Adrenal gland (tissue), 5 donors: ENCODE data around the gene MGRN1.

Source experiments
- POLR2A ChIP-seq, 2 donors: fragments of 450-650 bp; IDR thresholded peaks; one replicate each; pipeline ENCODE4 v1.6.1; 2017; ENCODE audit warnings: antibody characterized with exemption in 2 of 2, mild to moderate bottlenecking in 2 of 2, moderate library complexity in 1 of 2
- TF ChIP-seq, protein P1 (sequence below), 6 experiments: fragments of 450-650 bp in 4 of 6; fragments of 200-600 bp in 2 of 6; sonication (generic) in 1 of 6; IDR thresholded peaks; 1 replicate in 5 of 6; 2 replicates in 1 of 6; pipeline versions ENCODE4 v1.5.1 to v1.8.0; 2016 to 2021; ENCODE audit warnings: antibody characterized with exemption in 6 of 6, mild to moderate bottlenecking in 2 of 6, moderate library complexity in 1 of 6
- donor health status: DM: no; HTN: no; CAD: no.

DNA sequence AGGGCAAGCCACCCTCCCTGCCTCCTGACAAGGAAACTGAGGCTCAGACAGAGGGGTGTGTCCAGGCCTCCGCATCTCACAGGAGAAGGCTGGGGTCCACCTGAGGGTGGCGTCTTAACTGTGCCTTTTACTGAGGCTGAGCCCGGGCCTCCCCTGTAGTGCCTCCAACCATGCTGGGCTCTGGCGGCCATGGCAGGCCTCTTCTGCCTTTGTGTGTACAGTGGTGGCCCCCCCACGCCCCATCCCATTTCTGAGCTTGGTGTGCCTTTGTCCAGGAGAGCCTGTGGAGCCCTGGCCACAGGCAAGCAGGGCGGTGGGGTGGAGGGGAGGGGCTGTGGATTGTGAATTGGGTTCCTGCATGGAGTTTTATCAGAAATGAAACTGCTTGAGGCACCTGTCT, 31.2 kb downstream of the MGRN1 start:
- TF ChIP-seq, protein P1, sequence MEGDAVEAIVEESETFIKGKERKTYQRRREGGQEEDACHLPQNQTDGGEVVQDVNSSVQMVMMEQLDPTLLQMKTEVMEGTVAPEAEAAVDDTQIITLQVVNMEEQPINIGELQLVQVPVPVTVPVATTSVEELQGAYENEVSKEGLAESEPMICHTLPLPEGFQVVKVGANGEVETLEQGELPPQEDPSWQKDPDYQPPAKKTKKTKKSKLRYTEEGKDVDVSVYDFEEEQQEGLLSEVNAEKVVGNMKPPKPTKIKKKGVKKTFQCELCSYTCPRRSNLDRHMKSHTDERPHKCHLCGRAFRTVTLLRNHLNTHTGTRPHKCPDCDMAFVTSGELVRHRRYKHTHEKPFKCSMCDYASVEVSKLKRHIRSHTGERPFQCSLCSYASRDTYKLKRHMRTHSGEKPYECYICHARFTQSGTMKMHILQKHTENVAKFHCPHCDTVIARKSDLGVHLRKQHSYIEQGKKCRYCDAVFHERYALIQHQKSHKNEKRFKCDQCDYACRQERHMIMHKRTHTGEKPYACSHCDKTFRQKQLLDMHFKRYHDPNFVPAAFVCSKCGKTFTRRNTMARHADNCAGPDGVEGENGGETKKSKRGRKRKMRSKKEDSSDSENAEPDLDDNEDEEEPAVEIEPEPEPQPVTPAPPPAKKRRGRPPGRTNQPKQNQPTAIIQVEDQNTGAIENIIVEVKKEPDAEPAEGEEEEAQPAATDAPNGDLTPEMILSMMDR (IDR thresholded peaks at IDR 0.05), result no peak
- TF ChIP-seq POLR2A (IDR thresholded peaks at IDR 0.05), result no peak
